ENCODE results near the gene TLE5. TPM values are rescaled to one million over a fixed set of nuclear protein-coding genes. Genes with fewer than 3 reads are reported as not detected.
"Not testable (repeated sequence)": the region's sequence is repeated elsewhere in the genome, so short reads cannot be mapped to it uniquely, and the experiment has no call there.

The TLE5 gene
- polyA plus RNA-seq, 3 donors: 27.5 to 309 (median 34.4) TPM

DNA sequence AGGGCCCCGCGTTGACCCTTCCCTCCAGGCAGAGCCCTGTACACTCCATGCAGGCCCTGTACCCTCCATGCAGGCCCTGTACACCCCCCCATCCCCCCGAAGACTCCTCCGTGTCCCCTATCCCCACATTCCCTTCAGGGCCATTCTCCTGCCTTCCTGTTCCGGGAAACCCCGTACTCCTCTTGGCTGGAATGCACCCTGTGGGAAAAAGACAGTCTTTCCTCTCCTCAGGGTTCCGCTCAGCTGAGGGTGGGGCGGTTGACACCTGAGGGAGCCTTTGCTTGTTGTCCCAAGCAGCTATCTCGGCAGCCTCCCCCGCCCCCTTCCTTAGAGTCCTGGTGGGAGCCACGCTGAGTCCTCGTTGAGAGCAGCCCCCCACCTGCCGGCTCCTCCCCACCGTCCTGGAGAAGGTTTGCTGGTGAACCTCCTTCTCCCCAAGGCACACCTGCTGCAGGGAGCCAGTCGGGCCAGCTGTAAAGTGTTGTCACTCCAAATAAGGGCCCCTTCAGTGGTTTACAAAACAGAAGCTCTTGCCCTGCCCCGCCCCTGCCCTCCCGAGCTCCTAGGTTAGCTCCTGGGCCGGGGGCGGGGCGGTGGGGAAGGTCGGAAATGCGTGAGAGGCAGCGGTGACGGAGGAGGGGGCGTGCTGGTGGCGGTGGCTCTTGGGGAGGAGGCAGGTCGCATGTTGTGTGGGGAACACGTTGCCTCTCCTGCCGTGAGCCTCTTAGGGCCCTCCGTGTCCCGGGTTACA, 33.3 kb upstream of the TLE5 start:
- intact Hi-C loops (cut with micrococcal nuclease): no loop called here
- peak overlapping the region; percentile 72 for H3K9ac ChIP-seq (ENCODE audit: insufficient read depth, low read length, poor library complexity, severe bottlenecking)
- H3K4me3 Mint-ChIP-seq: peak overlapping the region; percentile 81 to 88
- H3K4me1 ChIP-seq (ENCODE audit: control insufficient read depth in 1 of 2, insufficient read depth in 2 of 2, low read length in 2 of 2): peaks cover 30 to 34% of the 10 kb centered on the region in 2 donors
- H3K27ac Mint-ChIP-seq: peak overlapping the region in 1 of 7 donors; percentile 19
- peak overlapping the region; percentile 74 for H2AFZ ChIP-seq (ENCODE audit: insufficient read depth, low read depth, low read length, poor library complexity, severe bottlenecking)
- peaks cover 0 to 5% of the 10 kb centered on the region in 2 donors for H3K9me3 ChIP-seq (replicated peaks in 1 of 2; ENCODE audit: control insufficient read depth in 1 of 2, insufficient read depth in 1 of 2, low read length in 2 of 2)
- DNase-seq: peak; percentile 18 to 61 (median 59)
- peaks cover 2 to 5% of the 10 kb centered on the region in 2 donors for H3K36me3 Mint-ChIP-seq
- no peaks in the 10 kb centered on the region for H3K36me3 ChIP-seq (replicated peaks in 1 of 2; ENCODE audit: control insufficient read depth in 1 of 2, insufficient read depth in 2 of 2, low read length in 2 of 2)
- peaks cover 37 to 84% (median 66%) of the 10 kb centered on the region in 3 donors for H3K27me3 Mint-ChIP-seq (ENCODE audit: low read depth in 3 of 3)
- 5% methylated on average over 22 of the region's 31 CpGs for WGBS (ENCODE audit: insufficient coverage)
- H3K4me1 Mint-ChIP-seq: peaks cover 30% of the 10 kb centered on the region
- H3K9me3 Mint-ChIP-seq: peaks cover 0 to 19% (median 6%) of the 10 kb centered on the region in 7 donors
- TF ChIP-seq, protein P1, sequence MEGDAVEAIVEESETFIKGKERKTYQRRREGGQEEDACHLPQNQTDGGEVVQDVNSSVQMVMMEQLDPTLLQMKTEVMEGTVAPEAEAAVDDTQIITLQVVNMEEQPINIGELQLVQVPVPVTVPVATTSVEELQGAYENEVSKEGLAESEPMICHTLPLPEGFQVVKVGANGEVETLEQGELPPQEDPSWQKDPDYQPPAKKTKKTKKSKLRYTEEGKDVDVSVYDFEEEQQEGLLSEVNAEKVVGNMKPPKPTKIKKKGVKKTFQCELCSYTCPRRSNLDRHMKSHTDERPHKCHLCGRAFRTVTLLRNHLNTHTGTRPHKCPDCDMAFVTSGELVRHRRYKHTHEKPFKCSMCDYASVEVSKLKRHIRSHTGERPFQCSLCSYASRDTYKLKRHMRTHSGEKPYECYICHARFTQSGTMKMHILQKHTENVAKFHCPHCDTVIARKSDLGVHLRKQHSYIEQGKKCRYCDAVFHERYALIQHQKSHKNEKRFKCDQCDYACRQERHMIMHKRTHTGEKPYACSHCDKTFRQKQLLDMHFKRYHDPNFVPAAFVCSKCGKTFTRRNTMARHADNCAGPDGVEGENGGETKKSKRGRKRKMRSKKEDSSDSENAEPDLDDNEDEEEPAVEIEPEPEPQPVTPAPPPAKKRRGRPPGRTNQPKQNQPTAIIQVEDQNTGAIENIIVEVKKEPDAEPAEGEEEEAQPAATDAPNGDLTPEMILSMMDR (IDR thresholded peaks at IDR 0.05): no peak
- peaks cover 41% of the 10 kb centered on the region for H4K20me1 ChIP-seq (ENCODE audit: insufficient read depth, low read length)
- H3K79me2 ChIP-seq (ENCODE audit: insufficient read depth, low read length): no peaks in the 10 kb centered on the region
- H3K4me3 ChIP-seq (replicated peaks in 1 of 3; ENCODE audit: low read depth in 2 of 3, low read length in 3 of 3): peak overlapping the region in 2 of 3 experiments; percentile 47 to 79
- peak overlapping the region; percentile 95 for H3K4me2 ChIP-seq (replicated peaks; ENCODE audit: extremely low read depth, low read length, poor library complexity, severe bottlenecking)
- H3K27me3 ChIP-seq (ENCODE audit: control insufficient read depth in 2 of 2, insufficient read depth in 2 of 2, low read length in 2 of 2): peaks cover 10 to 67% of the 10 kb centered on the region in 2 donors
- H3K27ac ChIP-seq (ENCODE audit: low read depth in 1 of 2, low read length in 2 of 2): no peak overlapping the region

DNA sequence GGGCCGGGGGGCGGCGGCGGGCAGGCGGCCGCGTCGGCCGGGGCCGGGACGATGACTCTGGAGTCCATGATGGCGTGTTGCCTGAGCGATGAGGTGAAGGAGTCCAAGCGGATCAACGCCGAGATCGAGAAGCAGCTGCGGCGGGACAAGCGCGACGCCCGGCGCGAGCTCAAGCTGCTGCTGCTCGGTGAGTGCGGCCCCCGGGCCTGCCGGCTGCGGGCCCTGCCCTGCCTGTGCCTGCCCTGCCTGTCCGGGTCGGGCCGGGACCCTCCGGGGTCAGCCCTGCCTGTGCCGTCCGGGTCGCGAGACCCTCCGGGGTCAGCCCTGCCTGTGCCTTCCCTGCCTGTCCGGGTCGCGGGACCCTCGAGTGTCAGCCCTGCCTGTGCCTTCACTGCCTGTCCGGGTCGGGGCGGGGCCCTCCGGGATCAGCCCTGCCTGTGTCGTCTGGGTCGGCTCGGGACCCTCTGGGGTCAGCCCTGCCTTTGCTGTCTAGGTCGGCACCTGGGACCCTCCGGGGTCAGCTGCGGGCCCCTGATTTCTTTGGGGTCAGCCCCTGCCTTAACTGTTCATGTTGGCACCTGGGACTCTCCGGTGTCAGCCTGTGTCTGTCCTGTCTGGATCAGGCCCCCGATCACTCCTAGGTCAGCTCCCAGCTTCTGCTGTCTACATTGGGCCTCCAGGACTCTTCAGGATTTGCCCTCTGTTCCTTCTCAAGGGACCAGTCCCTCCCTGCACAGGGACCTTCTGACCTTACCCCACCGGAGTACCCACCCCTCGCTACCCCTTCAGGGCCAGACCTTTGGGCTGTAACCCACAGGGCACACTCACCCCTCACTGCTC, 32.5 kb upstream of the TLE5 start:
- H3K9me3 ChIP-seq (replicated peaks in 1 of 2; ENCODE audit: control insufficient read depth in 1 of 2, insufficient read depth in 1 of 2, low read length in 2 of 2): peaks cover 0 to 5% of the 10 kb centered on the region in 2 donors
- peaks cover 30 to 34% of the 10 kb centered on the region in 2 donors for H3K4me1 ChIP-seq (ENCODE audit: control insufficient read depth in 1 of 2, insufficient read depth in 2 of 2, low read length in 2 of 2)
- H3K27me3 ChIP-seq (ENCODE audit: control insufficient read depth in 2 of 2, insufficient read depth in 2 of 2, low read length in 2 of 2): peaks cover 10 to 62% of the 10 kb centered on the region in 2 donors
- peaks cover 0 to 19% (median 6%) of the 10 kb centered on the region in 7 donors for H3K9me3 Mint-ChIP-seq
- peak overlapping the region; percentile 46 to 79 (median 47) for H3K4me3 ChIP-seq (replicated peaks in 1 of 3; ENCODE audit: low read depth in 2 of 3, low read length in 3 of 3)
- peak overlapping the region; percentile 72 for H3K9ac ChIP-seq (ENCODE audit: insufficient read depth, low read length, poor library complexity, severe bottlenecking)
- H3K27ac Mint-ChIP-seq: peak overlapping the region in 2 of 7 donors; percentile 19 to 63
- peak overlapping the region; percentile 81 to 88 for H3K4me3 Mint-ChIP-seq
- TF ChIP-seq, protein P1 (IDR thresholded peaks at IDR 0.05): no peak
- H3K4me1 Mint-ChIP-seq: peaks cover 29% of the 10 kb centered on the region
- WGBS (ENCODE audit: insufficient coverage): 4% methylated on average over 53 of the region's 57 CpGs
- peaks cover 36% of the 10 kb centered on the region for H4K20me1 ChIP-seq (ENCODE audit: insufficient read depth, low read length)
- H3K27me3 Mint-ChIP-seq (ENCODE audit: low read depth in 3 of 3): peaks cover 37 to 85% (median 64%) of the 10 kb centered on the region in 3 donors
- no peaks in the 10 kb centered on the region for H3K79me2 ChIP-seq (ENCODE audit: insufficient read depth, low read length)
- peak overlapping the region; percentile 95 for H3K4me2 ChIP-seq (replicated peaks; ENCODE audit: extremely low read depth, low read length, poor library complexity, severe bottlenecking)
- no peak overlapping the region for H3K27ac ChIP-seq (ENCODE audit: low read depth in 1 of 2, low read length in 2 of 2)
- peak overlapping the region; percentile 74 for H2AFZ ChIP-seq (ENCODE audit: insufficient read depth, low read depth, low read length, poor library complexity, severe bottlenecking)
- intact Hi-C loops (cut with micrococcal nuclease): no loop called here
- peaks cover 2 to 5% of the 10 kb centered on the region in 2 donors for H3K36me3 Mint-ChIP-seq
- no peaks in the 10 kb centered on the region for H3K36me3 ChIP-seq (replicated peaks in 1 of 2; ENCODE audit: control insufficient read depth in 1 of 2, insufficient read depth in 2 of 2, low read length in 2 of 2)
- peak in 2 of 3 donors; percentile 9 to 12 for DNase-seq

DNA sequence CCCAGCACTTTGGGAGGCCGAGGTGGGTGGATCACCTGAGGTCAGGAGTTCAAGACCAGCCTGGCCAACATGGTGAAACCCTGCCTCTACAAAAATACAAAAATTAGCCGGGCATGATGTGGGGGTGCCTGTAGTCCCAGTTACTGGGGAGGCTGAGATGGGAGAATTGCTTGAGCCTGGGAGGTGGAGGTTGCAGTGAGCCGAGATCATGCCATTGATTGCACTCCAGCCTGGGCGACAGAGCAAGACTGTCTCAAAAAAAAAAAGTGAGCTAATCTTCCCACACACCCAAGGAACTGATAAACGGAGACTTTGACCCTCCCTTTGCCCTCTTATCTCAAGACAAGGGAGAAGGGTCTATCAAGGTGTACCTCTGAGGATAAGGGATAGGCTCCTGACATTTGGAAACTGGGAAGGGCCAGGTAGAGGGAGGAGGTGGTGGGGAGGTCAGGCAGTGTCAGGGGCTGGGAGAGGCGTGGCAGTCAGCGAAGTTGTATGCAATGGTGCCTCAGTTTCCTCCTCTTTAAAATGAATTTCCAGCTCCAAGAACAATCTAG, 27.1 kb upstream of the TLE5 start:
- H3K4me2 ChIP-seq (replicated peaks; ENCODE audit: extremely low read depth, low read length, poor library complexity, severe bottlenecking); H3K4me3 Mint-ChIP-seq; H3K4me1 Mint-ChIP-seq; H3K36me3 Mint-ChIP-seq; H3K9me3 Mint-ChIP-seq; H2AFZ ChIP-seq (ENCODE audit: insufficient read depth, low read depth, low read length, poor library complexity, severe bottlenecking); intact Hi-C loops (cut with micrococcal nuclease); H3K27ac ChIP-seq (ENCODE audit: low read depth in 1 of 2, low read length in 2 of 2); H3K79me2 ChIP-seq (ENCODE audit: insufficient read depth, low read length); H3K9ac ChIP-seq (ENCODE audit: insufficient read depth, low read length, poor library complexity, severe bottlenecking); H4K20me1 ChIP-seq (ENCODE audit: insufficient read depth, low read length); H3K36me3 ChIP-seq (replicated peaks in 1 of 2; ENCODE audit: control insufficient read depth in 1 of 2, insufficient read depth in 2 of 2, low read length in 2 of 2); DNase-seq; H3K4me3 ChIP-seq (replicated peaks in 1 of 3; ENCODE audit: low read depth in 2 of 3, low read length in 3 of 3); H3K27ac Mint-ChIP-seq; H3K4me1 ChIP-seq (ENCODE audit: control insufficient read depth in 1 of 2, insufficient read depth in 2 of 2, low read length in 2 of 2); H3K9me3 ChIP-seq (replicated peaks in 1 of 2; ENCODE audit: control insufficient read depth in 1 of 2, insufficient read depth in 1 of 2, low read length in 2 of 2): not testable (repeated sequence)
- WGBS (ENCODE audit: insufficient coverage): no CpG with 5 or more reads among the region's 7 CpGs
- H3K27me3 Mint-ChIP-seq (ENCODE audit: low read depth in 3 of 3): peaks cover 12 to 48% (median 44%) of the 10 kb centered on the region in 3 donors
- peaks cover 0 to 13% of the 10 kb centered on the region in 2 donors for H3K27me3 ChIP-seq (ENCODE audit: control insufficient read depth in 2 of 2, insufficient read depth in 2 of 2, low read length in 2 of 2)
